ENCODE data around the gene NDUFA12.

The NDUFA12 gene

GRCh38 chr12:94940771-94941170, 62.7 kb downstream of the NDUFA12 start:
- DNase-seq (ENCODE audit: low read depth, low spot score), result no peak
- TF ChIP-seq, protein P1, sequence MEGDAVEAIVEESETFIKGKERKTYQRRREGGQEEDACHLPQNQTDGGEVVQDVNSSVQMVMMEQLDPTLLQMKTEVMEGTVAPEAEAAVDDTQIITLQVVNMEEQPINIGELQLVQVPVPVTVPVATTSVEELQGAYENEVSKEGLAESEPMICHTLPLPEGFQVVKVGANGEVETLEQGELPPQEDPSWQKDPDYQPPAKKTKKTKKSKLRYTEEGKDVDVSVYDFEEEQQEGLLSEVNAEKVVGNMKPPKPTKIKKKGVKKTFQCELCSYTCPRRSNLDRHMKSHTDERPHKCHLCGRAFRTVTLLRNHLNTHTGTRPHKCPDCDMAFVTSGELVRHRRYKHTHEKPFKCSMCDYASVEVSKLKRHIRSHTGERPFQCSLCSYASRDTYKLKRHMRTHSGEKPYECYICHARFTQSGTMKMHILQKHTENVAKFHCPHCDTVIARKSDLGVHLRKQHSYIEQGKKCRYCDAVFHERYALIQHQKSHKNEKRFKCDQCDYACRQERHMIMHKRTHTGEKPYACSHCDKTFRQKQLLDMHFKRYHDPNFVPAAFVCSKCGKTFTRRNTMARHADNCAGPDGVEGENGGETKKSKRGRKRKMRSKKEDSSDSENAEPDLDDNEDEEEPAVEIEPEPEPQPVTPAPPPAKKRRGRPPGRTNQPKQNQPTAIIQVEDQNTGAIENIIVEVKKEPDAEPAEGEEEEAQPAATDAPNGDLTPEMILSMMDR (IDR thresholded peaks at IDR 0.05; ENCODE audit: low read depth, low read length), result no peak
- in situ Hi-C loops (cut with HindIII; ENCODE audit: low sequenced_read_pairs), result no loop called here
- no peak overlapping the region for H3K4me3 ChIP-seq (ENCODE audit: low read depth, low read length)

GRCh38 chr12:94938583-94938982, 64.9 kb downstream of the NDUFA12 start:
- TF ChIP-seq, protein P1 (IDR thresholded peaks at IDR 0.05; ENCODE audit: low read depth, low read length), result no peak
- in situ Hi-C loops (cut with HindIII; ENCODE audit: low sequenced_read_pairs), result no loop called here
- DNase-seq (ENCODE audit: low read depth, low spot score), result no peak
- no peak overlapping the region for H3K4me3 ChIP-seq (ENCODE audit: low read depth, low read length)

DNA sequence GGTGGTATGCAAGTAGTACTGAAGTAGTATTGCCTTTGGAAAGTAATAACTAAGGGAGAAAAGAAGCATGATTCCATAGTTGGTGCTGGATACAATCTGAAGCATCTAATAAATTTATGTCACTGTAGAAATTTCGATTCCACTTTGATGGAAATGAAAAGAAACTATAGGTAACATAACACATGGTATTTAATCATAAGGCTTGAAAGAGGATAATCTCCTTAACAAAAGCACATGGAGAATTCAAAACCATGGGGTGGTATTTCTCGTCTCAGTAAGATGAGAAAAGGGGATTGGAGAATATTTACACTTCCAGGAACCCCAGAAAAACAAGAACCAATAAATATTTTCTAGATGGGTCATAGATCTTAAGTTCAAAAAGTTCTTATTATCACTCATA, 72.7 kb downstream of the NDUFA12 start:
- no peak overlapping the region for H3K4me3 ChIP-seq (ENCODE audit: low read depth, low read length)
- in situ Hi-C loops (cut with HindIII; ENCODE audit: low sequenced_read_pairs), result no loop called here
- TF ChIP-seq, protein P1 (IDR thresholded peaks at IDR 0.05; ENCODE audit: low read depth, low read length), result no peak
- no peak for DNase-seq (ENCODE audit: low read depth, low spot score)

GRCh38 chr12:94930216-94930654, 73.3 kb downstream of the NDUFA12 start:
- TF ChIP-seq, protein P1 (IDR thresholded peaks at IDR 0.05; ENCODE audit: low read depth, low read length), result no peak
- no peak overlapping the region for H3K4me3 ChIP-seq (ENCODE audit: low read depth, low read length)
- in situ Hi-C loops (cut with HindIII; ENCODE audit: low sequenced_read_pairs), result no loop called here
- no peak for DNase-seq (ENCODE audit: low read depth, low spot score)

- in situ Hi-C loops (cut with HindIII; ENCODE audit: low sequenced_read_pairs), result no loop called here
- H3K4me3 ChIP-seq (ENCODE audit: low read depth, low read length), result no peak overlapping the region
- DNase-seq (ENCODE audit: low read depth, low spot score), result no peak
- TF ChIP-seq, protein P1 (IDR thresholded peaks at IDR 0.05; ENCODE audit: low read depth, low read length), result no peak
Measured at GRCh38 chr12:94929780-94930179, 73.7 kb downstream of the NDUFA12 start.

GRCh38 chr12:94925729-94926128, 77.8 kb downstream of the NDUFA12 start:
- no peak for DNase-seq (ENCODE audit: low read depth, low spot score)
- no peak overlapping the region for H3K4me3 ChIP-seq (ENCODE audit: low read depth, low read length)
- in situ Hi-C loops (cut with HindIII; ENCODE audit: low sequenced_read_pairs), result no loop called here
- TF ChIP-seq, protein P1 (IDR thresholded peaks at IDR 0.05; ENCODE audit: low read depth, low read length), result no peak

DNA sequence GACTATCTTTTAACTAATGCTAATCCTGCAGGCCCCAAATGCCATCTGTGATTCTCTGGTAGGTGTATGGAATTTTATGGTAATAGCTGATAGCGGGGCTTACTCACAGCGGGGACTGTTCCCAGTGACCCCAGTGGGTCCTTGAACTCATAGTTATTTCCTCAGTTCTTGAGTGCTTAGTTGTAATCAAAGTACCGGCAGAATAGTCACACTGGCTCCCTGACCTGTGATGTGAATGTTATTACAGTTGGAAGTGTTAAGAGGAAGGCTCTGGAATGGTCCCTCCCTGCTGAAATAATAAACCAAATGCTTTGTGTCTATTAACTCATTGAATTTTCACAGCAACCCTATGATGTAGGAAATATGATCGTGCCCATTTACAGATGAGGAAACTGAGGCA, 78.3 kb downstream of the NDUFA12 start:
- TF ChIP-seq, protein P1 (IDR thresholded peaks at IDR 0.05; ENCODE audit: low read depth, low read length), result no peak
- in situ Hi-C loops (cut with HindIII; ENCODE audit: low sequenced_read_pairs), result no loop called here
- DNase-seq (ENCODE audit: low read depth, low spot score), result no peak
- no peak overlapping the region for H3K4me3 ChIP-seq (ENCODE audit: low read depth, low read length)

Data from astrocyte of the spinal cord (primary cell).